DOHH2 (cell line): ENCODE results near the gene THBS3.

Source experiments
- EZH2phosphoT487 ChIP-seq: fragments of 200-600 bp; sonication (generic); IDR thresholded peaks from 2 replicates; pipeline ENCODE4 v1.6.1; 2017; ENCODE audit warnings: borderline replicate concordance, mild to moderate bottlenecking, antibody characterized with exemption, low read length, moderate library complexity, mixed read lengths
- TF ChIP-seq, protein P1 (sequence below): fragments of 200-600 bp; sonication (generic); IDR thresholded peaks from one replicate; pipeline ENCODE4 v1.5.1; 2014; ENCODE audit warnings: antibody characterized with exemption, mild to moderate bottlenecking, low read depth, low read length; ENCODE audit not compliant: poor library complexity, severe bottlenecking

GRCh38 chr1:155205969-155206593 lies 1.6 kb downstream of the THBS3 start:
- TF ChIP-seq, protein P1, sequence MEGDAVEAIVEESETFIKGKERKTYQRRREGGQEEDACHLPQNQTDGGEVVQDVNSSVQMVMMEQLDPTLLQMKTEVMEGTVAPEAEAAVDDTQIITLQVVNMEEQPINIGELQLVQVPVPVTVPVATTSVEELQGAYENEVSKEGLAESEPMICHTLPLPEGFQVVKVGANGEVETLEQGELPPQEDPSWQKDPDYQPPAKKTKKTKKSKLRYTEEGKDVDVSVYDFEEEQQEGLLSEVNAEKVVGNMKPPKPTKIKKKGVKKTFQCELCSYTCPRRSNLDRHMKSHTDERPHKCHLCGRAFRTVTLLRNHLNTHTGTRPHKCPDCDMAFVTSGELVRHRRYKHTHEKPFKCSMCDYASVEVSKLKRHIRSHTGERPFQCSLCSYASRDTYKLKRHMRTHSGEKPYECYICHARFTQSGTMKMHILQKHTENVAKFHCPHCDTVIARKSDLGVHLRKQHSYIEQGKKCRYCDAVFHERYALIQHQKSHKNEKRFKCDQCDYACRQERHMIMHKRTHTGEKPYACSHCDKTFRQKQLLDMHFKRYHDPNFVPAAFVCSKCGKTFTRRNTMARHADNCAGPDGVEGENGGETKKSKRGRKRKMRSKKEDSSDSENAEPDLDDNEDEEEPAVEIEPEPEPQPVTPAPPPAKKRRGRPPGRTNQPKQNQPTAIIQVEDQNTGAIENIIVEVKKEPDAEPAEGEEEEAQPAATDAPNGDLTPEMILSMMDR = no peak
- no peak for TF ChIP-seq EZH2phosphoT487
